ENCODE results near the gene CTRL.

DNA sequence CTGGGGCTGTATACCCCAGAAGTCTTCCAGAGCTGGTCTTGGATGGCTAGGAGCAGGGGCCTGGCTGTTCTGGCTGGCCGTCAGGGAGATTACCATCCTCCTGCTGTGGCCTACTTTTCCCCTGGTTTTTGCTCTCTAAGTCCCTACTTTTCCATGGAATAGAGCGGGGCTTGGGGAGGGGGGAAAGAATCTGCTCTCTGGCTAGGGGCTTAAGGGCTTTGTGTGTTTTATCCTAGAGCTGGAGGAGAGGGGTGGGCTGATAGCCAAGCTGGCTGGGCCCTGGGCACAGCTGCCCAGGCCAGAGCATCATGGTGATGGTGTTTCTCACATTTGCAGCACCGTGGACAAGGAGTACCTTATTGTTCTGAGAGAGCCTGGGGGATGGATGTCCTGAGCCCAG is 43.3 kb downstream of the CTRL start:
- TF ChIP-seq POLR2A (IDR thresholded peaks at IDR 0.05; ENCODE audit: low read depth, low read length) (no peak), TAF1 (IDR thresholded peaks at IDR 0.05; ENCODE audit: borderline replicate concordance, low read depth, low read length) (no peak), POLR2AphosphoS5 (IDR thresholded peaks at IDR 0.05; ENCODE audit: low read depth, low read length) (no peak)

All from GM12892 (cell line).